Nephron (organoid): ENCODE results near the gene MOCS1.

Source experiments
- H3K27ac Mint-ChIP-seq, 3 experiments: 2 replicates each; pipeline ENCODE4 v1.8.0; 2020; ENCODE audit warnings: mixed read lengths in 3 of 3, mild to moderate bottlenecking in 2 of 3, moderate library complexity in 1 of 3
- H3K27me3 Mint-ChIP-seq: 2 replicates; pipeline ENCODE4 v1.8.0; 2021; ENCODE audit warnings: low read depth, mild to moderate bottlenecking, moderate library complexity, mixed read lengths
- H3K36me3 Mint-ChIP-seq: 2 replicates; pipeline ENCODE4 v1.8.0; 2020; ENCODE audit warnings: low read depth, mixed read lengths
- H3K4me1 Mint-ChIP-seq: 2 replicates; pipeline ENCODE4 v1.8.0; 2020; ENCODE audit warnings: mixed read lengths
- H3K4me3 Mint-ChIP-seq, 3 experiments: 2 replicates each; pipeline ENCODE4 v1.8.0; 2020; ENCODE audit warnings: mild to moderate bottlenecking in 3 of 3, mixed read lengths in 3 of 3, moderate library complexity in 2 of 3
- H3K9me3 Mint-ChIP-seq: 2 replicates; pipeline ENCODE4 v1.8.0; 2020; ENCODE audit warnings: mixed read lengths
- TF ChIP-seq, protein P1 (sequence below), 3 experiments: fragments of 200-600 bp; sonication (generic); IDR thresholded peaks; one replicate each; pipeline ENCODE4 v1.5.0; 2021; ENCODE audit warnings: antibody characterized with exemption in 3 of 3; ENCODE audit not compliant: unreplicated experiment in 3 of 3

MOCS1 gene

DNA sequence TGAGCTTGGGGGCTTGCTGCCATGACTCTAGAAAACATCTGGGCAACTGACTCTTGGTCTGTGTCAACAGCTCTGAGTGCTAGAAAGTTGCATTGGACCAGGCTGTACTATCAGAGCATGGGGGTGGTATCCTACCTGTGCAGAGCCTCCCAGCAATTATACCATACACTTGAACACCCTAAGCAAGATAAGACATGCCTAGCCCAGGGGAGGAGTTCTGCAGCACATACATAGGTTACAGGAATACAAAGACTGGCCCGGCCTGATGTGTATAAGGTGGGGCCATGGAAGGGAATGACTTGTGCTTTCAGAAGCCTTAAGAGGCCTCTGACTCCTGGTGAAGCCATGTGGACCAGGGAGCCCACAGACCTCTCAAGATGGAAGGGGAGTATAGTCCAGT lies 11.4 kb upstream of the MOCS1 start:
- H3K36me3 Mint-ChIP-seq = no peaks in the 10 kb centered on the region
- H3K4me3 Mint-ChIP-seq = no peak overlapping the region
- peaks cover 3% of the 10 kb centered on the region for H3K27me3 Mint-ChIP-seq
- TF ChIP-seq, protein P1, sequence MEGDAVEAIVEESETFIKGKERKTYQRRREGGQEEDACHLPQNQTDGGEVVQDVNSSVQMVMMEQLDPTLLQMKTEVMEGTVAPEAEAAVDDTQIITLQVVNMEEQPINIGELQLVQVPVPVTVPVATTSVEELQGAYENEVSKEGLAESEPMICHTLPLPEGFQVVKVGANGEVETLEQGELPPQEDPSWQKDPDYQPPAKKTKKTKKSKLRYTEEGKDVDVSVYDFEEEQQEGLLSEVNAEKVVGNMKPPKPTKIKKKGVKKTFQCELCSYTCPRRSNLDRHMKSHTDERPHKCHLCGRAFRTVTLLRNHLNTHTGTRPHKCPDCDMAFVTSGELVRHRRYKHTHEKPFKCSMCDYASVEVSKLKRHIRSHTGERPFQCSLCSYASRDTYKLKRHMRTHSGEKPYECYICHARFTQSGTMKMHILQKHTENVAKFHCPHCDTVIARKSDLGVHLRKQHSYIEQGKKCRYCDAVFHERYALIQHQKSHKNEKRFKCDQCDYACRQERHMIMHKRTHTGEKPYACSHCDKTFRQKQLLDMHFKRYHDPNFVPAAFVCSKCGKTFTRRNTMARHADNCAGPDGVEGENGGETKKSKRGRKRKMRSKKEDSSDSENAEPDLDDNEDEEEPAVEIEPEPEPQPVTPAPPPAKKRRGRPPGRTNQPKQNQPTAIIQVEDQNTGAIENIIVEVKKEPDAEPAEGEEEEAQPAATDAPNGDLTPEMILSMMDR (IDR thresholded peaks at IDR 0.05; ENCODE audit: unreplicated experiment in 3 of 3) = no peak
- no peak overlapping the region for H3K27ac Mint-ChIP-seq
- no peaks in the 10 kb centered on the region for H3K9me3 Mint-ChIP-seq
- H3K4me1 Mint-ChIP-seq = no peaks in the 10 kb centered on the region

DNA sequence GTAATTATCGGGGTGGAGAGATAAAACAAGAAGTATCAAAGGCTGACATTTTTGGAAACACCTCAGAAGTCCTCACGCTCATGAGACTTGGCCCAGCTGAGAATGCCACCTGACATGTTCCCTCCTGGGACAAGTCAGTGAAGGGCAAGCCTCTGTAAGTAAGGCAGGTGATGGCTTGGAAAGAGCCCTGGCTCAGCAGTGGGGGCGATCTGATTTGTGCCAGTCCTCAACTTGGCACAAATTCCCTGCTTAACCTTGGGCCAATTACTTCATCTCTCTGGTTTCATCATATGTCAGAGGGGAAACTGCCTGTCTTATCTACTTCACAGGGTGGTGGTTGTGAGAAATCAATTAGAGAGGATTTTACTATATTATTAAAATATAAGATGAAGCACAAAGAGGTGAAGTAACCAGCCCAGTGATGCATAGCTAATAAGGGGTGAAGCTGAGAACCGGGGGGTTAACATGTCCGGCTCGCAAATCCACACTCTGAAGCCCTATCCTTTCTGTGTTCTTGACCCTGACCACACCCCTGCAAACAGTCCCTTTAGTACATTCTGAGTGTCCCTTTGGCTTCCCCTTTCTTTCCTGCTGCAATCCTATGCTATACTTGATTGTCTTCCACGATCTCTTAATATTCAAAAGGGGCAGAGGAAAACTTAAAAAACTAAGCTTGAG lies 8.8 kb upstream of the MOCS1 start:
- no peak overlapping the region for H3K27ac Mint-ChIP-seq
- H3K4me3 Mint-ChIP-seq = no peak overlapping the region
- H3K36me3 Mint-ChIP-seq = no peaks in the 10 kb centered on the region
- TF ChIP-seq, protein P1 (IDR thresholded peaks at IDR 0.05; ENCODE audit: unreplicated experiment in 3 of 3) = no peak
- peaks cover 3% of the 10 kb centered on the region for H3K27me3 Mint-ChIP-seq
- no peaks in the 10 kb centered on the region for H3K9me3 Mint-ChIP-seq
- H3K4me1 Mint-ChIP-seq = peaks cover 13% of the 10 kb centered on the region

DNA sequence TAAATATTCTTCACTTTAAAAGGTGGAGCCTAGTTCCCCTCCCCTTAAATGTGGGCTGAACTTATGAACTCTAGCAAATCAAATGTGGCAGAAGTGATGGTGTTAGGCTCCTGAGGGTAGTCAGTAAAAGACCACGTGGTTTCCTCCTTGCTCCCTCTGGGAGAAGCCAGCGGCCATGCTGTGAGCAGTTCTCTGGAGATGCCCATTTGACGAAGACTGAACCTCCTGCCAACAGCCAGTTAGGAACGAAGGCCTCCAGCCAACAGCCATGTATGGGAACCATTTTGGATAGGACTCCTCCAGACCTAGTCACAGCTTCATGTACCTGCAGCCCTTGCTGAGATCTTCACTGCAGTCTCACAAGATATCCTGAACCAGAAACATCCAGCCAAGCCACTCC lies 7.6 kb upstream of the MOCS1 start:
- TF ChIP-seq, protein P1 (IDR thresholded peaks at IDR 0.05; ENCODE audit: unreplicated experiment in 3 of 3) = no peak
- peaks cover 17% of the 10 kb centered on the region for H3K4me1 Mint-ChIP-seq
- no peaks in the 10 kb centered on the region for H3K27me3 Mint-ChIP-seq
- H3K9me3 Mint-ChIP-seq = no peaks in the 10 kb centered on the region
- no peak overlapping the region for H3K4me3 Mint-ChIP-seq
- no peak overlapping the region for H3K27ac Mint-ChIP-seq
- H3K36me3 Mint-ChIP-seq = no peaks in the 10 kb centered on the region

DNA sequence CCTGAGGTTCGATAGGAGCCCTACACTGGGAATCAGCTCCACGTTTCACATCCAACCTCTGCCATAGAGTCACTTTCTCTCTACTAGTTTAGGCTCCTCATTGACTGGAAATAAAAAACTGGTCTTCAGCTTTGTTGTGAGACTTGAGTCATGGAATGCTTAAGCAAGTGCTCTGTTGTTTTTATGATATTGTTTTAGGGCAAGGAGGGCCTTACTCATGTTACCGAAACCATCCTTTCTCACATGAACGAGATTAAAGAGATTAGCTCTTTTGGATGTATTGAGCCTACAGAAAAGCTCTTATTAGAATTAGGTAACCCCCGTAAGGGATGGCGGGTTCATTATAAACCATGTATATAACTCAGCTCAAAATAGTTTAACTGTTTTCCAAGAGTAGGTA lies 6.9 kb upstream of the MOCS1 start:
- H3K4me3 Mint-ChIP-seq = no peak overlapping the region
- peaks cover 17% of the 10 kb centered on the region for H3K4me1 Mint-ChIP-seq
- no peak overlapping the region for H3K27ac Mint-ChIP-seq
- TF ChIP-seq, protein P1 (IDR thresholded peaks at IDR 0.05; ENCODE audit: unreplicated experiment in 3 of 3) = no peak
- H3K9me3 Mint-ChIP-seq = no peaks in the 10 kb centered on the region
- no peaks in the 10 kb centered on the region for H3K27me3 Mint-ChIP-seq
- H3K36me3 Mint-ChIP-seq = no peaks in the 10 kb centered on the region

DNA sequence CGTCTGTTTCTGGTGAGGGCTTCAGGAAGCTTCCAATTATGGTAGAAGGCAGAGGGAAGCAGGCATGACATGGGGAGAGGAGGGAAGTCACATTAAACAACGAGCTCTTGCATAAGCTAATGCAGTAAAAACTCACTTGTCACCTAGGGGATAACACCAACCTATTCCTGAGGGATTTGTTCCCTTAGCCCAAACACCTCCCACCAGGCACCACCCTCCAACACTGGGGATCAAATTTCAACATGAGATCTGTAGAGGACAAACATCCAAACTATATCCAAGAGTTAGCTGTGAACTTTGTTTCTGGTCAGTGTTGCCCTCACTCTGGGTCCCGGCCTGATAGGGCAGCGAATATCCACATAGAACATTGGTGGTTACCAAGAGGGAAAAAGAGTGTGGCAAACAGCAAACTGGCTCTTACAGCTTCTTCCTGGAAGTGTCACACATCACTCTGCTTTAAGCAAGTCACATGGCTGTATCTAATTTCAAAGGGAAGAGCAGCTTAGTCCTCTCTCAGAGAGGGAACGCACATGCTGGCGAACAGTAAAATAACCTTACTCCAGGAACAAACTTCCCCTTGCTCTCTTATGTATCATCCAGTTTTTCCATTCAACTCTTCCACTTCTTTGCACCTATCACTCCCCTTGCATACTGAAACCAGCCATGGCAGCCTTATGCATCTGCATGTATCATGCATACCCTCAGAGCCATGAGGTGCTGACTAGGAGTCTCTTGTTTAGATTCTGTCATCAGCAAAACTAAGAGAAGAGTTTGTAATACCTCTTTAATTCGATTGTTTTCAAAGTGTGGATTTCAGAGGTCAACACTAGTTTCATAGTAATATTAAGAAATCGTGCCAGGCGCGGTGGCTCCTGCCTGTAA lies 4.8 kb upstream of the MOCS1 start:
- no peak overlapping the region for H3K27ac Mint-ChIP-seq
- TF ChIP-seq, protein P1 (IDR thresholded peaks at IDR 0.05; ENCODE audit: unreplicated experiment in 3 of 3) = no peak
- H3K4me3 Mint-ChIP-seq = no peak overlapping the region
- peaks cover 21% of the 10 kb centered on the region for H3K4me1 Mint-ChIP-seq
- H3K9me3 Mint-ChIP-seq = no peaks in the 10 kb centered on the region
- no peaks in the 10 kb centered on the region for H3K27me3 Mint-ChIP-seq
- no peaks in the 10 kb centered on the region for H3K36me3 Mint-ChIP-seq
